Type B pancreatic cell (in vitro differentiated cells): ENCODE measurements around the gene MAD1L1. TPM values are rescaled to one million over a fixed set of nuclear protein-coding genes. Genes with fewer than 3 reads are reported as not detected.
"Not testable (repeated sequence)": the region's sequence is repeated elsewhere in the genome, so short reads cannot be mapped to it uniquely, and the experiment has no call there.

Source experiments
- DNase-seq: peaks from one replicate; pipeline ENCODE4 v3.0.0; 2021; ENCODE audit warnings: mixed read lengths; ENCODE audit not compliant: unreplicated experiment; ENCODE audit errors: extremely low spot score
- H3K27ac Mint-ChIP-seq: 2 replicates; pipeline ENCODE4 v1.8.0; 2021; ENCODE audit warnings: mild to moderate bottlenecking, mixed read lengths
- H3K27me3 Mint-ChIP-seq: 2 replicates; pipeline ENCODE4 v1.8.0; 2021; ENCODE audit warnings: mixed read lengths
- H3K36me3 Mint-ChIP-seq: 2 replicates; pipeline ENCODE4 v1.8.0; 2021; ENCODE audit warnings: mixed read lengths
- H3K4me1 Mint-ChIP-seq: one replicate; pipeline ENCODE4 v1.8.0; 2021; ENCODE audit warnings: mixed read lengths; ENCODE audit not compliant: unreplicated experiment
- H3K4me3 Mint-ChIP-seq: 2 replicates; pipeline ENCODE4 v1.8.0; 2021; ENCODE audit warnings: mild to moderate bottlenecking, mixed read lengths
- H3K9me3 Mint-ChIP-seq: 2 replicates; pipeline ENCODE4 v1.8.0; 2021; ENCODE audit warnings: mixed read lengths
- CTCF ChIP-seq: fragments of 200-600 bp; sonication (generic); conservative IDR thresholded peaks from 2 replicates; pipeline ENCODE4 v1.5.0; 2021; ENCODE audit warnings: antibody characterized with exemption, mild to moderate bottlenecking
- total RNA-seq: library from RNA; stranded (reverse); gene quantifications from 2 replicates; pipeline ENCODE4 v1.2.1, GENCODE V29; 2021; ENCODE audit warnings: low replicate concordance

Gene MAD1L1
- total RNA-seq, 1 donor from 2014 or later, result 40.7 TPM

GRCh38 chr7:1883031-1883761 lies 349.5 kb downstream of the MAD1L1 start:
- H3K27me3 Mint-ChIP-seq, result no peaks in the 10 kb centered on the region
- no peak overlapping the region for H3K4me3 Mint-ChIP-seq
- DNase-seq, result no peak
- no peak for TF ChIP-seq CTCF
- no peak overlapping the region for H3K27ac Mint-ChIP-seq
- H3K4me1 Mint-ChIP-seq, result peaks cover 4% of the 10 kb centered on the region
- H3K9me3 Mint-ChIP-seq, result no peaks in the 10 kb centered on the region
- H3K36me3 Mint-ChIP-seq, result peaks cover 9% of the 10 kb centered on the region

- peaks cover 4% of the 10 kb centered on the region for H3K4me1 Mint-ChIP-seq
- DNase-seq, result no peak
- no peak overlapping the region for H3K4me3 Mint-ChIP-seq
- peaks cover 4% of the 10 kb centered on the region for H3K36me3 Mint-ChIP-seq
- no peak for TF ChIP-seq CTCF
- H3K27me3 Mint-ChIP-seq, result no peaks in the 10 kb centered on the region
- no peaks in the 10 kb centered on the region for H3K9me3 Mint-ChIP-seq
- H3K27ac Mint-ChIP-seq, result no peak overlapping the region
These were observed 350.3 kb downstream of the MAD1L1 start for GRCh38 chr7:1882451-1882850.

- no peak for TF ChIP-seq CTCF
- no peak overlapping the region for H3K4me3 Mint-ChIP-seq
- H3K27ac Mint-ChIP-seq, result no peak overlapping the region
- no peak for DNase-seq
- peaks cover 4% of the 10 kb centered on the region for H3K36me3 Mint-ChIP-seq
- H3K9me3 Mint-ChIP-seq, result no peaks in the 10 kb centered on the region
- no peaks in the 10 kb centered on the region for H3K27me3 Mint-ChIP-seq
- peaks cover 4% of the 10 kb centered on the region for H3K4me1 Mint-ChIP-seq
These were observed 350.8 kb downstream of the MAD1L1 start for GRCh38 chr7:1881946-1882345.

GRCh38 chr7:1876641-1877040 lies 356.1 kb downstream of the MAD1L1 start:
- H3K9me3 Mint-ChIP-seq, H3K27ac Mint-ChIP-seq, H3K4me3 Mint-ChIP-seq, DNase-seq, H3K4me1 Mint-ChIP-seq, H3K27me3 Mint-ChIP-seq, H3K36me3 Mint-ChIP-seq: not testable (repeated sequence)

- not testable (repeated sequence) for H3K4me3 Mint-ChIP-seq, H3K4me1 Mint-ChIP-seq, H3K9me3 Mint-ChIP-seq, DNase-seq, H3K27me3 Mint-ChIP-seq, H3K36me3 Mint-ChIP-seq, H3K27ac Mint-ChIP-seq
- peak; percentile 66 for TF ChIP-seq CTCF
These were observed 357.1 kb downstream of the MAD1L1 start for GRCh38 chr7:1875392-1876199.

GRCh38 chr7:1874590-1875391 lies 358.0 kb downstream of the MAD1L1 start:
- not testable (repeated sequence) for H3K4me3 Mint-ChIP-seq, H3K36me3 Mint-ChIP-seq, H3K27ac Mint-ChIP-seq, H3K4me1 Mint-ChIP-seq, H3K9me3 Mint-ChIP-seq, H3K27me3 Mint-ChIP-seq, DNase-seq
